Kidney (tissue), 14 donors: ENCODE results near the gene TANC1. TPM values are rescaled to one million over a fixed set of nuclear protein-coding genes. Genes with fewer than 3 reads are reported as not detected.

ENCODE experiments used
- DNase-seq, 5 donors: peaks; one replicate each; pipeline ENCODE4 v3.0.0-alpha.2; 2013 to 2020
- FAIRE-seq: peaks from 2 replicates; lab custom pipeline; 2012; peaks lifted over from hg19 to GRCh38; lab: Jason Lieb, UNC
- H3K27ac ChIP-seq, 2 donors: one replicate each; pipeline ENCODE4 v1.7.0; 2013; ENCODE audit warnings: low read depth in 2 of 2, low read length in 2 of 2, inconsistent platforms in 1 of 2
- H3K27me3 ChIP-seq: one replicate; pipeline ENCODE4 v1.7.1; 2013; ENCODE audit warnings: low read length, inconsistent platforms; ENCODE audit not compliant: control insufficient read depth, insufficient read depth
- H3K36me3 ChIP-seq, 3 donors: one replicate each; pipeline versions ENCODE4 v1.7.0 to v1.7.1; 2013; ENCODE audit warnings: low read length in 3 of 3, control low read depth in 1 of 3, inconsistent platforms in 1 of 3; ENCODE audit not compliant: insufficient read depth in 3 of 3, control insufficient read depth in 2 of 3
- H3K4me1 ChIP-seq, 3 donors: one replicate each; pipeline versions ENCODE4 v1.7.0 to v1.7.1; 2013; ENCODE audit warnings: low read length in 3 of 3, inconsistent platforms in 1 of 3, low read depth in 1 of 3; ENCODE audit not compliant: control insufficient read depth in 2 of 3, insufficient read depth in 2 of 3
- H3K4me3 ChIP-seq, 3 donors: one replicate each; pipeline versions ENCODE4 v1.7.0 to v1.8.1; 2013; ENCODE audit warnings: low read length in 3 of 3, control low read depth in 1 of 3, inconsistent platforms in 1 of 3
- H3K9ac ChIP-seq, 3 donors: one replicate each; pipeline versions ENCODE4 v1.7.0 to v1.7.1; 2013; ENCODE audit warnings: low read length in 3 of 3, control low read depth in 1 of 3, inconsistent platforms in 1 of 3
- H3K9me3 ChIP-seq, 3 donors: one replicate each; pipeline versions ENCODE4 v1.7.0 to v1.7.1; 2013; ENCODE audit warnings: low read length in 3 of 3, control low read depth in 1 of 3, inconsistent platforms in 1 of 3; ENCODE audit not compliant: control insufficient read depth in 2 of 3, insufficient read depth in 1 of 3
- CTCF ChIP-seq: IDR thresholded peaks from 3 replicates; pipeline ENCODE4 v1.5.1; 2012; ENCODE audit warnings: mild to moderate bottlenecking, moderate library complexity, borderline replicate concordance; ENCODE audit not compliant: insufficient read depth; ENCODE audit errors: extremely low read depth
- intact Hi-C: fragments of 100-400 bp; cut with DNase I; formaldehyde crosslinking; loops from one replicate; pipeline ENCODE4 v1.11.1; 2022
- polyA plus RNA-seq: library from polyadenylated mRNA; stranded (reverse); fragments of 350-450 nt; fragmentation: Illumina TruSeq; extraction: RNeasy Lipid Tissue Mini Kit (QIAGEN cat#74804); gene quantifications from one replicate; pipeline ENCODE4 v1.2.3, GENCODE V29; 2014; ENCODE audit warnings: low read depth, low replicate concordance; ENCODE audit not compliant: insufficient read depth
- total RNA-seq: library from RNA; stranded (reverse); fragmentation: NEBNext Ultra II Directional; extraction: Animal tissue kit (Norgen Biotek cat#: 25700); gene quantifications from one replicate; pipeline ENCODE4 v1.2.1, GENCODE V29; 2021
- donor health status: control.
- donor health status: control.
- donor health status: control.
- donor health status: control.
- donor health status: control.
- donor health status: DM: yes; HTN: yes; CAD: no.
- donor health status: Normal renal cell carcinoma (clear cell type).

Gene TANC1
- total and polyA plus RNA-seq, 2 donors from 2014 or later = 9.2 to 39.0 TPM

- no peak overlapping the region for H3K27ac ChIP-seq
- intact Hi-C loops = no loop called here
- no peak for FAIRE-seq
These were observed 99.5 kb downstream of the TANC1 start for GRCh38 chr2:159067971-159068370.

GRCh38 chr2:159069229-159069628 lies 100.8 kb downstream of the TANC1 start:
- intact Hi-C loops = no loop called here
- H3K9ac ChIP-seq = no peak overlapping the region
- no peaks in the 10 kb centered on the region for H3K9me3 ChIP-seq
- no peaks in the 10 kb centered on the region for H3K36me3 ChIP-seq
- H3K4me1 ChIP-seq = peaks cover 7 to 17% (median 7%) of the 10 kb centered on the region in 3 donors
- no peak for TF ChIP-seq CTCF
- DNase-seq = no peak
- H3K27ac ChIP-seq = no peak overlapping the region
- no peak overlapping the region for H3K4me3 ChIP-seq
- H3K27me3 ChIP-seq = no peaks in the 10 kb centered on the region
- peak; percentile 25 for FAIRE-seq

More at GRCh38 chr2:159067971-159068370, 99.5 kb downstream of the TANC1 start:
- Histone ChIP-seq H3K4me1 (peaks cover 7 to 20% (median 9%) of the 10 kb centered on the region in 3 donors), H3K9ac (no peak overlapping the region), H3K27me3 (no peaks in the 10 kb centered on the region), H3K9me3 (no peaks in the 10 kb centered on the region), H3K4me3 (no peak overlapping the region), H3K36me3 (no peaks in the 10 kb centered on the region)
- TF ChIP-seq CTCF = no peak
- DNase-seq = no peak

GRCh38 chr2:159070235-159070634 lies 101.8 kb downstream of the TANC1 start:
- no peak for TF ChIP-seq CTCF
- Histone ChIP-seq H3K9me3 (no peaks in the 10 kb centered on the region), H3K27ac (no peak overlapping the region), H3K9ac (no peak overlapping the region), H3K4me3 (no peak overlapping the region), H3K4me1 (peaks cover 0 to 10% (median 0%) of the 10 kb centered on the region in 3 donors), H3K36me3 (no peaks in the 10 kb centered on the region), H3K27me3 (no peaks in the 10 kb centered on the region)
- no peak for FAIRE-seq
- no peak for DNase-seq
- intact Hi-C loops = no loop called here
